ENCODE results near the gene ELMO2.

ELMO2 gene

DNA sequence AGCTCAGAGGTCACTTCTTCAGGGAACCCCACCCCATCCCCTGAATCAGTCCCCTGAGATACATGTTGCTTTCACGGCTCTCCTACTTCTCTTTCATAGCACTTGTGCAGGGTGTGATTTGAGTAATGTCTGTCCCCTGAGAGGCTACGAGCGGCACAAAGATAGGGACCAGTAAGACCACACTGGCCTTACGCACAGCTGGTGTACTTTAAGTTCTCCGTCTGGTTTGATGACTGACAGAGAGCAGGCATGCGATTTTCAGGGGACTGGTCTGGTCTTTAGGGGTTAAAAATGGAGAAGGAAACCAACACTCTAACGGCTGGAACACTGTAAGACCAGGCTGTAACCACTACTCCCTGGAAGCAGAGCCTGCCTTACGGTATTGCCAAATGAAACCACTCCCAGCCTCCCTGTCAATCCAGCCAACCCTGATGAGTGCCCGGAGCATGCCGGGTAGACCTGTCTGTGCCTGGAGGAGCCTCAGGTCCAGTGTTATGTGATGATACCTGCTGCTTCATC, 47.1 kb downstream of the ELMO2 start:
- TF ChIP-seq, protein P1, sequence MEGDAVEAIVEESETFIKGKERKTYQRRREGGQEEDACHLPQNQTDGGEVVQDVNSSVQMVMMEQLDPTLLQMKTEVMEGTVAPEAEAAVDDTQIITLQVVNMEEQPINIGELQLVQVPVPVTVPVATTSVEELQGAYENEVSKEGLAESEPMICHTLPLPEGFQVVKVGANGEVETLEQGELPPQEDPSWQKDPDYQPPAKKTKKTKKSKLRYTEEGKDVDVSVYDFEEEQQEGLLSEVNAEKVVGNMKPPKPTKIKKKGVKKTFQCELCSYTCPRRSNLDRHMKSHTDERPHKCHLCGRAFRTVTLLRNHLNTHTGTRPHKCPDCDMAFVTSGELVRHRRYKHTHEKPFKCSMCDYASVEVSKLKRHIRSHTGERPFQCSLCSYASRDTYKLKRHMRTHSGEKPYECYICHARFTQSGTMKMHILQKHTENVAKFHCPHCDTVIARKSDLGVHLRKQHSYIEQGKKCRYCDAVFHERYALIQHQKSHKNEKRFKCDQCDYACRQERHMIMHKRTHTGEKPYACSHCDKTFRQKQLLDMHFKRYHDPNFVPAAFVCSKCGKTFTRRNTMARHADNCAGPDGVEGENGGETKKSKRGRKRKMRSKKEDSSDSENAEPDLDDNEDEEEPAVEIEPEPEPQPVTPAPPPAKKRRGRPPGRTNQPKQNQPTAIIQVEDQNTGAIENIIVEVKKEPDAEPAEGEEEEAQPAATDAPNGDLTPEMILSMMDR (IDR thresholded peaks at IDR 0.05; ENCODE audit: low read depth, low read length), result no peak
- no peak overlapping the region for H3K4me3 ChIP-seq (replicated peaks in 1 of 2; ENCODE audit: low read depth in 2 of 2, low read length in 2 of 2)
- DNase-seq (ENCODE audit: low read depth in 2 of 2), result no peak

- DNase-seq (ENCODE audit: low read depth in 2 of 2), result no peak
- no peak overlapping the region for H3K4me3 ChIP-seq (replicated peaks in 1 of 2; ENCODE audit: low read depth in 2 of 2, low read length in 2 of 2)
- TF ChIP-seq, protein P1 (IDR thresholded peaks at IDR 0.05; ENCODE audit: low read depth, low read length), result no peak
Measured at GRCh38 chr20:46358346-46359058, 47.9 kb downstream of the ELMO2 start.

- no peak overlapping the region for H3K4me3 ChIP-seq (replicated peaks in 1 of 2; ENCODE audit: low read depth in 2 of 2, low read length in 2 of 2)
- peak in 1 of 2 donors; percentile 21 for DNase-seq (ENCODE audit: low read depth in 2 of 2)
- TF ChIP-seq, protein P1 (IDR thresholded peaks at IDR 0.05; ENCODE audit: low read depth, low read length), result no peak
Measured at GRCh38 chr20:46357030-46357514, 49.3 kb downstream of the ELMO2 start.

GRCh38 chr20:46356195-46357029, 50.0 kb downstream of the ELMO2 start:
- DNase-seq (ENCODE audit: low read depth in 2 of 2), result no peak
- TF ChIP-seq, protein P1 (IDR thresholded peaks at IDR 0.05; ENCODE audit: low read depth, low read length), result no peak
- no peak overlapping the region for H3K4me3 ChIP-seq (replicated peaks in 1 of 2; ENCODE audit: low read depth in 2 of 2, low read length in 2 of 2)

- TF ChIP-seq, protein P1 (IDR thresholded peaks at IDR 0.05; ENCODE audit: low read depth, low read length), result no peak
- DNase-seq (ENCODE audit: low read depth in 2 of 2), result no peak
Measured at GRCh38 chr20:46355778-46356177, 50.6 kb downstream of the ELMO2 start.

DNA sequence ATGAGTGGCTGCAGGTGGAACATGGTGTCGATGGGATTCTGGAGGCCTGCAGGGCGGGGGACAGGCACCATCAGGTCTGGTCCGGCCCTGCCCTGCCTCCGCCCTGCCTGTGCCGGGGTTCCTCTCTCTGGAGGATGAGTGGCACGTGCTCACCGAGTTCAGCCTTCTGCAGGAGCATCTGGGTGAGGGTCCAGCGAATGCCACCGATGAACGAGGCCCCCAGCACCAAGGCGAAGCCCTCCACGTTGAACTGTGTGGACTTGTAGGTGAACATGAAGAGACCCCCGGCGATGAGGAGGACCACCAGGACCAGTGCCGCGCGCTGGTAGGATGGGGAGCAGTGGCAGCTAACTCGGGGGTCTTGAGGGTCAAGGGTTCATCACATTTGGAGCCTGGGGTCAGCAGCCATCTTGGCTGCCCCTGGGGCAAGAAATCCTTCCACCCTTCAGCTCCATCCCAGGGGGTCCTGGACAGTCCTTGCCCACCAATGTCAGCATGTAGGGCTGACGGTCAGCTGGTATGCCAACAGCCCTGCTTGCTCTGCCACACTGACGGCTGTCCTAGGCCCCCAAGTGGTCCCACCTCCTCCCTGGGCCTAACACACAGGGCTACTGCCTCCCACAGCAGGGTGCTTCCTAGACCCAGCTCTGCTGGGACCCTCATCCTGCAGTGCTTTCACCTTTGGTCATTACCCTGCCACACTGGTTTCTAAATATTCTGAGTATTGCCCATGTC, 51.3 kb downstream of the ELMO2 start:
- H3K4me3 ChIP-seq (replicated peaks in 1 of 2; ENCODE audit: low read depth in 2 of 2, low read length in 2 of 2), result no peak overlapping the region
- no peak for DNase-seq (ENCODE audit: low read depth in 2 of 2)
- TF ChIP-seq, protein P1 (IDR thresholded peaks at IDR 0.05; ENCODE audit: low read depth, low read length), result no peak

More at GRCh38 chr20:46355778-46356177, 50.6 kb downstream of the ELMO2 start:
- no peak overlapping the region for H3K4me3 ChIP-seq (replicated peaks in 1 of 2; ENCODE audit: low read depth in 2 of 2, low read length in 2 of 2)

Data from cardiac fibroblast (primary cell).